ENCODE measurements around the gene CCDC192.

CCDC192 gene

DNA sequence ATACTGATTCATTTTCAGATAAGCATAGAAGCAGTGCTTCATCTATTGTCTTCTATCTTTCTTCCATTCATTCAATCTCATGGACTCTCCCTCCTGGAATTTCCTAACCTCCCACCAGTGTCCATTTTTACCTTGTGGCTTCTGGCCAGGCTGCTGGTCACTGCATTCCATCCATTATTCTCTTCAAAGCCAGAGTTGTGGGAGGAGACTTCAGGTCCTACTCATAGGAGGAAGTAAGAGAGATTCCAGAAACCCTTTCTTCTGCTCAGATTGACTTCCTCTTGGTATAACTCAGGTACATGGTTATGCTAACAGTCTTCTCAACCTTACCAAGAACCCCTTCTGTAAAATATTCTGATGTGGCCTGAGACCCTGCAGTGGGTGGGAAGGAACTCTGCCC, 227.1 kb downstream of the CCDC192 start:
- no peak for DNase-seq

- no peak for DNase-seq
Observed at GRCh38 chr5:127931396-127931795, 228.2 kb downstream of the CCDC192 start.

- no peak for DNase-seq
Observed at GRCh38 chr5:127933348-127933747, 230.2 kb downstream of the CCDC192 start.

DNA sequence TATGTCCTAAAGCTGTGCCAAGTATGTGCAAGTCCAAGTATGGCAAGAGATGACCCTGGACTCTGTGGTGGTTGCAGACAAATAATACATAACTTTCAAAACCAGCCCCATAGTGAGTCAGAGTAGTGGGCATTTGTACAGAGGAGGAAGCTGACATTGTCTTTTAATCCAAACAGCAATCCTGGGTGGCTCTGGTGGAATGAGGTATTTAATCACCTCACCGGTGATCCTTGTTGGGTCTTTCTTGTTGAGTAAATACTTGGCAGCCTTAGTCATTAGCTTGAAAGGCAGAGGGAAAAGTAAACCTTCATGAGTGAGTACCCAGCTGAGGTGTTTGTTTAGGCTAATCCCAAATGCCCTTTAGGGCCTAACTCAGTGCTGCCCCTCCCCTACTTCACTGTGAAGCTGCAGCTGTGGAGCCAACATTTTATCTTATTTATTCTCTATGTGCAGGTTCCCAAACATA, 231.6 kb downstream of the CCDC192 start:
- no peak for DNase-seq

GRCh38 chr5:127935398-127935797, 232.2 kb downstream of the CCDC192 start:
- DNase-seq, result no peak

GRCh38 chr5:127936439-127936972, 233.3 kb downstream of the CCDC192 start:
- DNase-seq, result no peak

GRCh38 chr5:127938746-127939145, 235.6 kb downstream of the CCDC192 start:
- no peak for DNase-seq

DNA sequence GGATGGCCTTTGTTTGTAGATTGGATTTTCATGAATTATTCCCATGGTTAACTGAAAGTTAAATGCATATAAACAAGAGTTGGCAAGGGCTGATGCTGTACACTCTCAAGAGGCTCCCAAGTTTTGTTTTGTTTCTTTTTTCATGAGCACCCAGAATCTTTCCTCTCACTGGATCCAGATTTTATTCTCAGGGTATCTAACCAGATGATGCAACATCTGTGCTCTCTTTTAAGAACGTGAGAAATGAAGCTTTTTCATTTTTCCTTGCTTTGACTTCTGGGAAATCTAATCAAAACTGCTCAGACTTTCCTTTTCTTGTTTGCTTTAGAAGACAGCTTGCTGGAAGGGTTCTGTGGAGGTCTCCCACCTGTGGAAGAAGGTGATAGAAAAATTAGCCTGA, 237.7 kb downstream of the CCDC192 start:
- no peak for DNase-seq

GRCh38 chr5:127941646-127942045, 238.5 kb downstream of the CCDC192 start:
- no peak for DNase-seq

DNA sequence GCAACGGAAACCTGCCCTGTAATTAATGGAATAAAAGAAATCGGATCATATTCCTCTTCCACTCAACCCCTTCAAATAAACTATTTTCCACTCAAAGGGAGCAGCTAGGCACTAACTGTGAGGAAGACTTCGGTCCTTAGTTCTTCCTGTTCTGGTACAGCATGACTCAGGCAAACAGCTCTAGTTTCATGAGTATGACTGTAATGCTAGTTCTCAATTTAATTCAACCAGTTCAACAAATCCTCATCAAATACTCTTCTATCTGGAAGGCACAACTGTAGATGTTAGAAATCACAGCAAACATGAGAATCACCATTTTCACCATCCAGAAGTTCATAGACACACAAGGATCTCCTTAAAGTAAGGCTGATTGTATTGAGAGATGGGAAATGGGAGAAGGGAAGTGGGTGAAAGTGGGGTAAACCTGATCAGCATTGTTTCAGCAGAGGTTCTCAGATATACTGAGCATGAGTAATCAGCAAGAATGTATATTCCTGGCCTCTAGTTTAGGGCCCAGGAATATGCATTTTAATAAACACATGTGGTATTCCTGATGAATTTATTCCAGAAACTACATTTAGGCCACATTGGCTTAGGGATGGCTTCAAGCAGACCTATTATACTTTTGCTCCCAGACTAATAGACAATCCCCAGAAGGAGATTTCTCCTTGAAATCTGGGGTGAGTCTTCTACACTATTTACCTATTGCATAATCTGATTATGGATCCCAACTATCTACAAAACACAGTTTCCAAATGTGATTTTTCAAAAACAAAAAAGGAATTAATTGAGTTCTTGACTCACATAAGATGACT, 239.3 kb downstream of the CCDC192 start:
- no peak for DNase-seq

DNA sequence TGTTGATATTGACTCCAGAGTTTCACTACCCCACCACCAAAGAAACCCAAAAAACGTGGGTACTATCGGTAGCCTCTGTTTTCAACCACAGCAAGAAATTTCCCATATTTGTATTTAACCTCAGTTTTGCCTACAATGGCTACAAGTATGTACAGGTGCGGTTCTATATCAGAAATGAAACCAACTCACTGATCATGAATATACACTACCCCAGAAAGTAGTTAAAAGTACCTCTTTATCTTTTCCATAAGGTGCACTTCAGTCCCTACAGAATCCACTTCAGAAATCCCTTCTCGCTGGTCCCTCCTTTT, 239.8 kb downstream of the CCDC192 start:
- DNase-seq, result no peak

- DNase-seq, result no peak
Observed at GRCh38 chr5:127944125-127944524, 240.9 kb downstream of the CCDC192 start.

GRCh38 chr5:127947941-127948340, 244.8 kb downstream of the CCDC192 start:
- DNase-seq, result no peak

DNA sequence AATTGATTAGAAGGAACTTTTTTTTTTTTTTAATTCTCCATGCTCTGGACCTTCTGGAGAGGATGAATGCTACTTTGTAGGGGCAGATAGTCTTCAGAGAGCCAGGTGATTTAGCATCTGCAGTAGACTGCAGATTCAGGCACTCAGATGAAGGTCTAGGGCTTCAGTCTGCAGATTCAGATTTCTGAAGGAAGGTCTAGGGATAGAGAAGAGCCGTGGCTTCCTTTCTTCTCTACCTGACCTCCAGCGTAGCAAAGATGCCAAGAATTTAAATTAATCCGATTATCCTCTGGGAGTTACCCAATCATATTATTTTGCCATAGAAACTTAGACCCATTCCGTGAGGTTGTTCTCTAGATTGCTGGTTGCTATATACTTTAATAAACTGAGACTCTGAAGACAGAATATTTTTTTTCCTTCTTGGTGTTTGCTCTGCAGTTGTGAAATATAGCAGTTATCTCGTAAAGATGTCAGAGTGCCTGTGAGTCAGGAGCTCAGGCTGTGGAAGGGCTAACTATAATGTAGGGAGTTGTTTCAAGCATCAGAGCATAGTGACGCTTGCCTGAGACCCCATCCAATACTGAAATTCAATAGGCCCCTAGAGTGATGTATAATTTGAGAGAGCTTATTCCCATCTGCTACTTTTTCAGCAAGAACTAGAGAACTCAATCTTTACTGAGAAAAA, 247.7 kb downstream of the CCDC192 start:
- DNase-seq, result no peak

DNA sequence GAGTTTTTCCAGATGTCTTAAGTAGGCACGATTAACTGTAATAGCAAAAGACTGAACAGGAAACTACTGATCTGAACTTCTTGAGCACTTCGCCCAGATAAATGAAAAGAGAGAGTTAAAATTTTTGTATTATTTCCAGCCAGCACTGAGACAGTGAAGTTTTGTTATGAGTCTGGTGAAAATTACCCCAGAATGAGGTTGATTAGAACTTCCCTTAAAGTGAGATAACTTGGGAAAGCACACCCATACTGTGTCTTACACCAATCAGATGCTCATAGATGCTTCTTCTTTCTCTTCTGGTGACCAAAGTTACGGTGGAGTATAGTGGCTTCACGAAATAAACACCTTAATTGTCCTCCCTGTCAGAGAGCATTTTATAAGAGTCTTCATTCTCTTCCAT, 248.6 kb downstream of the CCDC192 start:
- no peak for DNase-seq

GRCh38 chr5:127957183-127957582, 254.0 kb downstream of the CCDC192 start:
- no peak for DNase-seq

GRCh38 chr5:127957701-127958239, 254.6 kb downstream of the CCDC192 start:
- DNase-seq, result no peak

GRCh38 chr5:127958421-127959011, 255.3 kb downstream of the CCDC192 start:
- DNase-seq, result no peak

DNA sequence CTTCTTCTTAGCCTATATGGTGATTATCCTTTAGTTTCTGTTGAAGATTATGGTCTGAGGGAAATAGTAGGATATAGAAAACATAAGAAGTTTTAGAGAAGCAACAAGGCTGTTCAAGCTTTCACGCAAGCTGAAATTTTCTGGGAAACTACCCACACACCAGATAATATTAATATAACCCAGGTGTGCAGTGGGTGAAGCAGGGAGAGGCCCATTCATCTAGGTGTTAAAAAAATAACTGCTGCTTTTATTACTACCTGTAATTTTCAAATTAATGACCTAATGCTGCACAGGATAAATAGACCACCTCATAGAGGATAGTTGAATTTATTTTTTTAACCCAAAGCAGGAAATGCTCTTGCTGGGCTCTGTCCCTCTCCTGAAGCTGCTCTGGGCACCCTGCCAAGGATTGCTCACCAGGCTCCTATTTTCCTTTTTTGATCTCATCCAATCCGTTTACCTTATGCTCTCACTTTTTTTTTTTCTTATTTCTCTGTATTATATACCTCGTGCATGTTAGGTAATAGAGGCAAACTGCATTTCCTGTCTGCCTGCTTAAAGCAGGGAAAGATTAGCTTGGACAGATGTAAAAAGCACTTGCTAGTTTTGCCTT, 256.1 kb downstream of the CCDC192 start:
- no peak for DNase-seq

- no peak for DNase-seq
Observed at GRCh38 chr5:127960270-127960691, 257.1 kb downstream of the CCDC192 start.

DNA sequence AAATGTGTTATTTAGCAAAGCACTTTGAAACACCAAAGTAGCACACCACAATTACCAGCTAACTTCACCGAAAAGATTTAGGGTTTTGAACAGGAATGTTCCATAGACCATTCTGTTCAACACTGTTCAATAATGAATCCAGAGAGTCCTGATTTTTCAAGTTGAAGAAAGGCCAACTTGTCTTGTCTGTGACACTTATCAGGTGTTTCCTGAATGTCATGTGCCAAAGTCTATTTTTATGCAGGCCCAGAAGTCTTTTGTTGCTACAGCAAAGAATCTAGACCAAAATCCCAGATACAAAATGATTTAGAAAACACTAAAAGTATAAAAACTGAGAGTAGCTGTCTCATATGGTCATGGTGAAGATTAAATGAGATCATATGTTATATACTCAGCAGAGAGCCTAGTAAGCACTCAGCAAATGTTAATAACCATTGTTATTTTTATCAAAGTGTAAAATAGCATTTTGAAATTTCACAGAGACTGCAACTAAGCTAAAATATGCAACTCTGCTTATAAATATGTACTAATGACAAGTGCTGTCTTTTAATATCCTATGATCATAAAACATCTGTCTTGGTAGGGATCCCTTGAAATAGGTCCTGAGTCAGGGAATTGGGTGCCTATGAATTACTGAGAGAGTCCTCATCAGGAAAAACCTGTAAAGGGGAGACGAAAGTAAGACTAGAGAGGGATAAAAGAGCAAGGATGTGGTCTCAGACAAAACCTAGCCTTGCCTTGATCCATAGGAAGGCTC, 258.0 kb downstream of the CCDC192 start:
- no peak for DNase-seq

- DNase-seq, result no peak
Observed at GRCh38 chr5:127961763-127962145, 258.6 kb downstream of the CCDC192 start.
